ENCODE measurements around the gene AP1AR. TPM values are rescaled to one million over a fixed set of nuclear protein-coding genes. Genes with fewer than 3 reads are reported as not detected.
"Not testable (repeated sequence)": the region's sequence is repeated elsewhere in the genome, so short reads cannot be mapped to it uniquely, and the experiment has no call there.

Gene AP1AR
- total RNA-seq, 2 donors from 2014 or later, result 20.0 to 21.0 TPM

- Mint-ChIP-seq H3K4me3 (peak overlapping the region; percentile 89), H3K9me3 (peaks cover 8% of the 10 kb centered on the region), H3K36me3 (peaks cover 17% of the 10 kb centered on the region), H3K27ac (peak overlapping the region; percentile 96 to 98), H3K4me1 (ENCODE audit: low read depth in 2 of 2) (peaks cover 57 to 62% of the 10 kb centered on the region in 2 donors), H3K27me3 (no peaks in the 10 kb centered on the region)
- DNase-seq (ENCODE audit: low spot score), result no peak
- ATAC-seq, result peak; percentile 49 to 56
Observed at GRCh38 chr4:112290341-112290740, 58.8 kb downstream of the AP1AR start.

- Mint-ChIP-seq H3K27ac (peak within 1 kb of the TSS; percentile 98 to 99), H3K4me3 (peak within 1 kb of the TSS; percentile 91), H3K36me3 (peaks cover 17% of the 10 kb centered on the region), H3K27me3 (no peaks in the 10 kb centered on the region), H3K4me1 (ENCODE audit: low read depth in 2 of 2) (peaks cover 24 to 40% of the 10 kb centered on the region in 2 donors), H3K9me3 (peaks cover 5% of the 10 kb centered on the region)
- no peak for DNase-seq (ENCODE audit: low spot score)
- ATAC-seq, result peak; percentile 85 to 94
Observed at GRCh38 chr4:112296949-112297880, 65.6 kb downstream of the AP1AR start, which contains the start of gene ALPK1. Gene ALPK1, plus strand, starts transcription at chr4:112297369.

- Mint-ChIP-seq H3K27me3 (no peaks in the 10 kb centered on the region), H3K4me3 (no peak overlapping the region), H3K36me3 (peaks cover 2% of the 10 kb centered on the region), H3K27ac (peak overlapping the region in 1 of 2 donors; percentile 60), H3K4me1 (ENCODE audit: low read depth in 2 of 2) (peaks cover 13 to 24% of the 10 kb centered on the region in 2 donors), H3K9me3 (no peaks in the 10 kb centered on the region)
- DNase-seq (ENCODE audit: low spot score) (no peak), ATAC-seq (no peak)
Observed at GRCh38 chr4:112299721-112300120, 68.1 kb downstream of the AP1AR start.

GRCh38 chr4:112302320-112303274 is 71.0 kb downstream of the AP1AR start:
- ATAC-seq (peak in 1 of 2 donors; percentile 20), DNase-seq (ENCODE audit: low spot score) (no peak)
- Mint-ChIP-seq H3K9me3 (peaks cover 3% of the 10 kb centered on the region), H3K27ac (no peak overlapping the region), H3K4me3 (no peak overlapping the region), H3K4me1 (ENCODE audit: low read depth in 2 of 2) (peaks cover 23 to 25% of the 10 kb centered on the region in 2 donors), H3K36me3 (peaks cover 7% of the 10 kb centered on the region), H3K27me3 (peaks cover 2 to 7% of the 10 kb centered on the region in 2 donors)

GRCh38 chr4:112305477-112305876 is 73.9 kb downstream of the AP1AR start:
- peaks cover 16 to 19% of the 10 kb centered on the region in 2 donors for H3K4me1 Mint-ChIP-seq (ENCODE audit: low read depth in 2 of 2)
- DNase-seq (ENCODE audit: low spot score); ATAC-seq; H3K27ac Mint-ChIP-seq; H3K9me3 Mint-ChIP-seq; H3K4me3 Mint-ChIP-seq: not testable (repeated sequence)
- H3K27me3 Mint-ChIP-seq, result peaks cover 4 to 12% of the 10 kb centered on the region in 2 donors
- H3K36me3 Mint-ChIP-seq, result peaks cover 13% of the 10 kb centered on the region

- Mint-ChIP-seq H3K36me3 (peaks cover 13% of the 10 kb centered on the region), H3K27me3 (peaks cover 4 to 12% of the 10 kb centered on the region in 2 donors), H3K4me1 (ENCODE audit: low read depth in 2 of 2) (peaks cover 31% of the 10 kb centered on the region in 2 donors), H3K27ac (peak overlapping the region in 1 of 2 donors; percentile 22)
- ATAC-seq; H3K4me3 Mint-ChIP-seq; H3K9me3 Mint-ChIP-seq; DNase-seq (ENCODE audit: low spot score): not testable (repeated sequence)
Observed at GRCh38 chr4:112309263-112309791, 77.7 kb downstream of the AP1AR start.

GRCh38 chr4:112311516-112311915 is 79.9 kb downstream of the AP1AR start:
- no peak overlapping the region for H3K27ac Mint-ChIP-seq
- no peak for DNase-seq (ENCODE audit: low spot score)

GRCh38 chr4:112312610-112313239 is 81.1 kb downstream of the AP1AR start:
- H3K4me3 Mint-ChIP-seq, result no peak overlapping the region
- peaks cover 17% of the 10 kb centered on the region for H3K36me3 Mint-ChIP-seq
- H3K4me1 Mint-ChIP-seq (ENCODE audit: low read depth in 2 of 2), result peaks cover 28 to 32% of the 10 kb centered on the region in 2 donors
- H3K27ac Mint-ChIP-seq, result no peak overlapping the region
- no peaks in the 10 kb centered on the region for H3K9me3 Mint-ChIP-seq
- peaks cover 2 to 5% of the 10 kb centered on the region in 2 donors for H3K27me3 Mint-ChIP-seq
- DNase-seq (ENCODE audit: low spot score) (peak; percentile 79), ATAC-seq (peak; percentile 94 to 97)

More at GRCh38 chr4:112311516-112311915, 79.9 kb downstream of the AP1AR start:
- H3K9me3 Mint-ChIP-seq, result peaks cover 3% of the 10 kb centered on the region
- peaks cover 17% of the 10 kb centered on the region for H3K36me3 Mint-ChIP-seq
- peak in 1 of 2 donors; percentile 9 for ATAC-seq
- peaks cover 4 to 10% of the 10 kb centered on the region in 2 donors for H3K27me3 Mint-ChIP-seq
- H3K4me1 Mint-ChIP-seq (ENCODE audit: low read depth in 2 of 2), result peaks cover 36 to 39% of the 10 kb centered on the region in 2 donors
- H3K4me3 Mint-ChIP-seq, result peak overlapping the region; percentile 69

GRCh38 chr4:112315446-112315845 is 83.9 kb downstream of the AP1AR start:
- Mint-ChIP-seq H3K27ac (no peak overlapping the region), H3K4me3 (no peak overlapping the region), H3K36me3 (peaks cover 15% of the 10 kb centered on the region)

GRCh38 chr4:112316360-112316759 is 84.8 kb downstream of the AP1AR start:
- DNase-seq (ENCODE audit: low spot score) (no peak), ATAC-seq (no peak)
- Mint-ChIP-seq H3K27me3 (peaks cover 0 to 5% of the 10 kb centered on the region in 2 donors), H3K27ac (peak overlapping the region; percentile 8 to 22), H3K36me3 (peaks cover 21% of the 10 kb centered on the region), H3K4me1 (ENCODE audit: low read depth in 2 of 2) (peaks cover 43 to 45% of the 10 kb centered on the region in 2 donors), H3K9me3 (peaks cover 3% of the 10 kb centered on the region), H3K4me3 (no peak overlapping the region)

More at GRCh38 chr4:112315446-112315845, 83.9 kb downstream of the AP1AR start:
- no peaks in the 10 kb centered on the region for H3K9me3 Mint-ChIP-seq
- peaks cover 43 to 47% of the 10 kb centered on the region in 2 donors for H3K4me1 Mint-ChIP-seq (ENCODE audit: low read depth in 2 of 2)
- no peaks in the 10 kb centered on the region for H3K27me3 Mint-ChIP-seq
- DNase-seq (ENCODE audit: low spot score) (no peak), ATAC-seq (no peak)

- Mint-ChIP-seq H3K9me3 (peaks cover 3% of the 10 kb centered on the region), H3K27ac (peak overlapping the region; percentile 77 to 93), H3K36me3 (peaks cover 23% of the 10 kb centered on the region), H3K4me1 (ENCODE audit: low read depth in 2 of 2) (peaks cover 48 to 58% of the 10 kb centered on the region in 2 donors), H3K4me3 (peak overlapping the region; percentile 77), H3K27me3 (peaks cover 0 to 7% of the 10 kb centered on the region in 2 donors)
- DNase-seq (ENCODE audit: low spot score) (peak; percentile 64), ATAC-seq (peak; percentile 96 to 99)
Observed at GRCh38 chr4:112318239-112319142, 86.9 kb downstream of the AP1AR start.
